NCI-H2081 treated with DMSO at 0.1 percent for 48 hours (cell line): ENCODE measurements around the gene TTLL7.

ENCODE experiments used
- DNase-seq: peaks from one replicate; lab custom pipeline; 2025; lab: John Stamatoyannopoulos, UW

TTLL7 gene

GRCh38 chr1:83882906-83883305, 116.0 kb downstream of the TTLL7 start:
- peak; percentile 25 for DNase-seq

GRCh38 chr1:83872515-83872914, 126.4 kb downstream of the TTLL7 start:
- no peak for DNase-seq

GRCh38 chr1:83864991-83865390, 133.9 kb downstream of the TTLL7 start:
- no peak for DNase-seq

DNA sequence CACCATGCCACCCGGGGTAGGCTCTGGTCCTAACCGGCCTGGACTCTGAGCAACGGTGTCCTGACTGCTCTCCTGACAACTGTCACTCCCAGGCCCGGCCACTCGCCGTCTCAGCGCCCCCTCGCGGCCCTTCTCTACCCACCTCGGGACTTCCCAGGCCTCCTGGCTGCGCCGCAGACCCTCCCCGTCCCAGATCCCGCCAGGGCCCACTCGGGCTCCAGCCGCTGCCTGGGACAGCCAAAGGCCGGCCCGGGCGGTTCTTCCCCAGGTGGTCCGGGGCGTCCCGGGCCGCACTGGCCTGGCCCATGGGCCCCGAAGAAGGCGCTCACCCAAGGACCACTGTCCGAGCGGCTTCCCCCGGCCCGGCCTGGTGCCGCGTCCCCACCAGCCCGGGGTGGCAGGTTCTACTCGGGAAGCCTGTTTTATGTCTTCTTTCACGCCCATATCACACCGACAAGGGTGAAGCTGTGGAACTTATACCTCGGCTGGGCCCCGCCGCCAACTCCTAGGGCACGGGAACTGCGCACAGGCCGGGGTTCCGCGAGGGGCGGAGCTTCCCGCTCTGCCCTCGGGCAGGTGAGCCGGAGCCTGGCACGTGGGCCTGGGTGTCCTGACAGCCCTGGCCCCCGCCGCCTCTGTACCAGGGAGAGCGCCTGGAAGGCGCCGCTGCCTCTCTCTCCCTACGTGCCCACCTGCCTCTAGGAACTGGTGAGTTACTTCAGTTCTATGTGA, 138.3 kb downstream of the TTLL7 start:
- DNase-seq: no peak

DNA sequence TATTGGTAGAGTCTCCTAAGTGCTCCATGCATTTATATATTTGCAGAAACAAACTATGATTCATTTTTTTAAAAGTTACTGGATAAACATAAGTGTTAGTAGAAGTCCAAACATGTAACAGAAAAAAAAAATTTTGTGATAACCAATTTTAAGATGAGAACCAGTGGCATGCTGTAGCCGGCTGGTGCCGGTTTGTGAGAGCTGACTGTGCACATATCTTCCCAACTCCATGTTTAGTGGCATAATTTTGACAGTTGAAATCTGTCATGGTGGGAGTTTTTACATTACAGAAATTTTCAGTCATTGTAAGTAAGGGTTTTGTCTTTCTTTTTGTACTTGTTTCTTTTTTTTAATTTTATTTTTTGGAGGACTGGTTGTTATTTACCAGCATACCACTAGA, 141.2 kb downstream of the TTLL7 start:
- no peak for DNase-seq

- DNase-seq: no peak
Observed at GRCh38 chr1:83857103-83857502, 141.8 kb downstream of the TTLL7 start.

- no peak for DNase-seq
Observed at GRCh38 chr1:83856381-83856780, 142.6 kb downstream of the TTLL7 start.

GRCh38 chr1:83854456-83854855, 144.5 kb downstream of the TTLL7 start:
- no peak for DNase-seq

GRCh38 chr1:83850834-83851233, 148.1 kb downstream of the TTLL7 start:
- no peak for DNase-seq

DNA sequence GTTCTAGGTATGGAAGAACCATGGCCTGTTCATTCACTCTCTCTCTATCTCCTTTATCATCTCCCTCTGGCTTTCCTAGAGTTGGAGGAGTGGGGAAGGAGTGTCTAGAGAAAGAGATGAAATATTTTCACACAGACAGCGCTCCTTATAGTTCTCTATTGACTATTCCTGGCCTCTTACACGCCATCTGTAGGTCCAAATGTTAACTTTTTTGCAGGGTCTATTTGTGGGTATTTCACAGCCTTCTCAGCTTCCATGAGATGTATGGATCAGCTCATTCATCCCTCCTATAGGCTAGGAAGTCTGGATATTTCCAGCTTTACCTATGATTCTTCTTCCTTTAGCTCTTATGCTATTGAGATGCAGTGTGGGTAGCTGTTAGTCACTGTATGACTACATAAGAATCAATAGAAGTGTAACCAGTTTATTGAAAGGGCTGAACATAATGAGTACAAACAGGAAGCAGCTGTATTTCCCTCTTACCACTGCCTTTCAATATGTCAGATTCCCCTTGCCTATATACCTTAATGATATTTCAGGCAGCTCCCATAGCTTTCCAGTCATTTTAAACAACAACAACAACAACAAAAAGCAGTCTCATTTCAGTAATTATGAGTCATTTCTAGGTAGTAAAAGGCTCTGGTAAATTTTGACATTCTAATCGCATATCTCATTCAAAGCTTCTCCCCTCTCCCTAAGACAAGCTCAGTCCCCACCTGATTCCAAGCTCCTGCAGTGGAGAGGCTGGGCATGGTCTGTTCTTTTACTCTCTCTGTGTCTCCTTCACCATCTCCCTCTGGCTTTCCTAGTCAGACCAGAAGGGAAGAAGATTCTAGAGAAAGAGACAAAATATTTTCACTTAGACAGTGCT, 149.5 kb downstream of the TTLL7 start:
- DNase-seq: no peak

DNA sequence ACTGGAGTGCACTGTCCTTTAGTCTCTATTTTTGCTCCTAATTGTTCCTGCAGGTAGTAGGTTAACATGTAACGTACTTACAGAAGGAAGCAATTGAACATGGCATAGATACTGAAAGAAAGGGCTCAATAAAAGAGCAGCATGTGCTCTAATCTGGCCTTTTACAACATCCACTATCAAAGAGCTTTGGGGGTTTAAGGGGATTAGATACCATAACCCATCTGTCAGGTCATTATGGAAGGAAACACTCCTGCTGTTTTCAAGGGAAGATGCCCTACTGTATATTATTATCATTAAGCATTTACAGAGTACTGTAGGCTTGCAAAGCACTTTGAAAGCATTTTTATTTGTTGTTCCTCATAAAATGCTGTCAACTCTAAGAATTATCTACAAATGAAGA, 152.8 kb downstream of the TTLL7 start:
- no peak for DNase-seq

- DNase-seq: no peak
Observed at GRCh38 chr1:83845437-83846071, 153.4 kb downstream of the TTLL7 start.

- DNase-seq: no peak
Observed at GRCh38 chr1:83844546-83844945, 154.4 kb downstream of the TTLL7 start.

- DNase-seq: no peak
Observed at GRCh38 chr1:83839566-83840173, 159.3 kb downstream of the TTLL7 start.

GRCh38 chr1:83838573-83838972, 160.4 kb downstream of the TTLL7 start:
- no peak for DNase-seq

DNA sequence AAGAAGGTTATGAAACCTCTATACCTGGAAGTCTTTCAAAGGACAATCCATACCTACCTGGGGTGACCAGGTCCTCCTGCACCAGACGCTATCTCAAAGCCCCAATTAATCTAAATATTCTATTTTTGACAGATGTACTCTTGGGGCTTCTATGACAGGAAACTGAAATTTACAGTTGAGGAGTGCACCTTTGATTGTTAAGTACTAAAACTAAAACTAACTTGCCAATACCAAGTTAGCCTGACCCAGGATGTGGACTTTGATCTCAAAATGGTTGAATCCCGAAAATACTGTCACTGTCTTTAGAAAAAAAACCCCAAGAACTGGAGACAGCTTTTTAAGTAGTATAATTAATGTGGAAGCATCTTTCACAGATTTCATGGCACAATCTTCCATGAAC, 162.4 kb downstream of the TTLL7 start:
- DNase-seq: no peak

- no peak for DNase-seq
Observed at GRCh38 chr1:83834621-83835264, 164.2 kb downstream of the TTLL7 start.

GRCh38 chr1:83832194-83832593, 166.7 kb downstream of the TTLL7 start:
- DNase-seq: no peak

GRCh38 chr1:83829106-83829505, 169.8 kb downstream of the TTLL7 start:
- no peak for DNase-seq

DNA sequence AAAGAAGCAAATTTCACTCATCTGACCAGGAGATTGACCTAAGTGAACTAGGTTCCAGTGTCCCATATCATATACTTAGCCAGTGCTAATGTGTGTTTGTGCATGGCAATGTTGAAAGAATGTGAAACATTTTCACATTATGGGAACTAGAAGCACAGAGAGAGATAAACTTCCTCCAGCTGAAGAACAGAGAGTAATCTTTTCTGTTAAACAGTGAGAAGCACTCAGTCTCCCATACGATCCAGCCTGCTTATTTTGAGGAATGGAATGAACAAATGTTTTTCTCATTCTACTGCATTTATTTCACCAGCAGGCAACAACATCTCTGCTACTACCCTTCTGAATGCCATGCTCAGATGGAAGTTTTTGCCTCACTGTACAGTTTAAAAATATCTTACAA, 170.5 kb downstream of the TTLL7 start:
- DNase-seq: no peak

DNA sequence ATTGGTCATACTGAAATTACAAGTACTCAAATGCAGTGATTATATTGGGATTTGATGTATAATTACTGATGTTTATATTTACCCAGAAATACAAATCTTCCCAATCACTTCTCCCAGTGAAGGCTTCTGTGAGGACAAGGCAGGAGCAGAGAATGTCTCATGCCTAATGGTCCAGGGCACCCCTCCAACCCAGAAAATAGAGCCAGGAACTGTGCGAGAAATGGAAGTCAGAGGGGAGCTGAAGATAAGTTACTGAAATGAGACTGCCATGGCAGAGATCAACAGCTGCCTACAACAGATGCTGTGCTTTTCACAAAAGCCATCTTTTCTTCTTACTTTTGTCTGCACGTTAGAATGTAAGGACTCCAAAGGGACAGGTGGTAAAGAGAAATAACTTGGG, 171.2 kb downstream of the TTLL7 start:
- DNase-seq: no peak

GRCh38 chr1:83822208-83822607, 176.7 kb downstream of the TTLL7 start:
- no peak for DNase-seq
